Measurements from ENCODE around the gene CBX8.

CBX8 gene

GRCh38 chr17:79803997-79804855 is 7.3 kb upstream of the CBX8 start:
- peak; percentile 86 for DNase-seq

- no peak for DNase-seq
These were observed 6.6 kb upstream of the CBX8 start for GRCh38 chr17:79803421-79803996.

- no peak for DNase-seq
These were observed 6.0 kb upstream of the CBX8 start for GRCh38 chr17:79802736-79803420.

- no peak for DNase-seq
These were observed 5.3 kb upstream of the CBX8 start for GRCh38 chr17:79802039-79802735.

GRCh38 chr17:79801156-79802038 is 4.5 kb upstream of the CBX8 start:
- no peak for DNase-seq

GRCh38 chr17:79800325-79801155 is 3.7 kb upstream of the CBX8 start:
- DNase-seq, result peak; percentile 69

GRCh38 chr17:79799538-79800324 is 2.9 kb upstream of the CBX8 start:
- DNase-seq, result no peak

GRCh38 chr17:79799174-79799537 is 2.3 kb upstream of the CBX8 start:
- no peak for DNase-seq

- DNase-seq, result no peak
These were observed 1.7 kb upstream of the CBX8 start for GRCh38 chr17:79798299-79799173.

GRCh38 chr17:79797492-79798298 is 818 bp upstream of the CBX8 start:
- no peak for DNase-seq

GRCh38 chr17:79796444-79796762 is 474 bp downstream of the CBX8 start:
- no peak for DNase-seq

- no peak for DNase-seq
These were observed 958 bp downstream of the CBX8 start for GRCh38 chr17:79795795-79796443.

GRCh38 chr17:79794659-79795511 is 2.0 kb downstream of the CBX8 start:
- no peak for DNase-seq

GRCh38 chr17:79793924-79794304 is 3.0 kb downstream of the CBX8 start:
- DNase-seq, result no peak

- DNase-seq, result no peak
These were observed 3.6 kb downstream of the CBX8 start for GRCh38 chr17:79792984-79793923.

GRCh38 chr17:79792341-79792871 is 4.5 kb downstream of the CBX8 start:
- no peak for DNase-seq
